Upper lobe of left lung (tissue), 6 donors: ENCODE data around the gene MCTP1. TPM values are rescaled to one million over a fixed set of nuclear protein-coding genes. Genes with fewer than 3 reads are reported as not detected.

Experiments
- ATAC-seq, 2 donors: fragments of 200-7000 bp; cut with Tn5 transposase; one replicate each; pipeline ENCODE4 v1.9.1; 2022; ENCODE audit warnings: mild to moderate bottlenecking in 2 of 2, moderate library complexity in 2 of 2; ENCODE audit not compliant: low FRiP score in 2 of 2
- DNase-seq, 2 donors: peaks; one replicate each; pipeline ENCODE4 v3.0.0-alpha.2; 2019 to 2020
- H3K27ac ChIP-seq, 4 donors: fragments of 200-600 bp; sonication (generic); one replicate each; pipeline ENCODE4 v1.5.1; 2016 to 2019
- H3K27me3 ChIP-seq, 4 donors: fragments of 200-600 bp; sonication (generic); one replicate each; pipeline ENCODE4 v1.5.1; 2017 to 2019
- H3K36me3 ChIP-seq, 4 donors: fragments of 200-600 bp; sonication (generic); one replicate each; pipeline ENCODE4 v1.5.1; 2016 to 2019
- H3K4me1 ChIP-seq, 4 donors: fragments of 200-600 bp; sonication (generic); one replicate each; pipeline ENCODE4 v1.5.1; 2018 to 2019
- H3K4me3 ChIP-seq, 4 donors: fragments of 200-600 bp; sonication (generic); one replicate each; pipeline ENCODE4 v1.5.1; 2017 to 2019; ENCODE audit warnings: mild to moderate bottlenecking in 2 of 4, moderate library complexity in 1 of 4
- H3K9me3 ChIP-seq, 4 donors: fragments of 200-600 bp; sonication (generic); one replicate each; pipeline ENCODE4 v1.5.1; 2018 to 2019
- EP300 ChIP-seq, 4 donors: sonication (generic); formaldehyde crosslinking; IDR thresholded peaks; one replicate each; pipeline ENCODE4 v1.5.1; 2017; ENCODE audit warnings: antibody characterized with exemption in 4 of 4, control low read depth in 2 of 4
- POLR2A ChIP-seq, 4 donors: fragments of 450-650 bp; IDR thresholded peaks; one replicate each; pipeline ENCODE4 v1.5.1; 2016 to 2017; ENCODE audit warnings: antibody characterized with exemption in 4 of 4, mild to moderate bottlenecking in 2 of 4
- POLR2AphosphoS5 ChIP-seq, 2 donors: sonication (generic); formaldehyde crosslinking; IDR thresholded peaks; one replicate each; pipeline ENCODE4 v1.5.1; 2017; ENCODE audit warnings: antibody characterized with exemption in 2 of 2
- WGBS, 2 donors: methylation state at CpG; one replicate each; pipeline ENCODE4 v1.1.5; 2017 to 2018; 5-methylcytosine and 5-hydroxymethylcytosine counted together
- total RNA-seq, 6 donors: library from RNA; depleted of rRNA in 4 of 6; stranded (reverse); fragments of >200 nt in 4 of 6; gene quantifications; one replicate each; pipeline versions ENCODE4 v1.1.0 to v1.2.1, GENCODE V29; 2016 to 2021
- TF ChIP-seq, protein P1 (sequence below), 6 experiments: fragments of 450-650 bp in 4 of 6; fragments of 200-600 bp in 2 of 6; sonication (generic) in 2 of 6; IDR thresholded peaks; one replicate each; pipeline ENCODE4 v1.5.1; 2016 to 2019; ENCODE audit warnings: antibody characterized with exemption in 6 of 6
- donor health status: DM: no; HTN: no; CAD: no; lungs with moderate emphysema.
- donor health status: DM: no; HTN: yes; CAD: no; lungs with severe emphysema.

MCTP1 gene
- total RNA-seq, 6 donors from 2014 or later: 30.4 to 43.8 (median 38.3) TPM

DNA sequence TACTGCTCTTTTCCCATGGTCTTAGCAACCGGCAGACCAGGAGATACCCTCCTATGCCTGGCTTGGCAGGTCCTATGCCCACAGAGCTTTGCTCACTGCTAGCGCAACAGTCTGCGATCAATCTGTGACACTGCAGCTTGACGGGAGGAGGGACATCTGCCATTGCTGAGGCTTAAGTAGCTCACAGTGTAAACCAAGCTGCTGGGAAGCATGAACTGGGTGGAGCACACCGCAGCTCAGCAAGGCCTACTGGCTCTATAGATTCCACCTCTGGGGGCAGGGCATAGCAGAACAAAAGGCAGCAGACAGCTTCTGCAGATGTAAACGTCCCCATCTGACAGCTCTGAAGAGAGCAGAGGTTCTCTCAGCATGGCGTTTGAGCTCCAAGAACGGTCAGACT lies 40.4 kb downstream of the MCTP1 start:
- no peaks in the 10 kb centered on the region for H3K27me3 ChIP-seq
- H3K36me3 ChIP-seq: no peaks in the 10 kb centered on the region
- no peaks in the 10 kb centered on the region for H3K4me1 ChIP-seq
- no peaks in the 10 kb centered on the region for H3K9me3 ChIP-seq
- H3K27ac ChIP-seq: no peak overlapping the region
- WGBS, 2 donors: 71% methylated on average over 8 of the region's 8 CpGs; no CpG with 5 or more reads in 1 of the 2 donors
- no peak overlapping the region for H3K4me3 ChIP-seq
- no peak for TF ChIP-seq POLR2AphosphoS5 (IDR thresholded peaks at IDR 0.05)
- TF ChIP-seq, protein P1, sequence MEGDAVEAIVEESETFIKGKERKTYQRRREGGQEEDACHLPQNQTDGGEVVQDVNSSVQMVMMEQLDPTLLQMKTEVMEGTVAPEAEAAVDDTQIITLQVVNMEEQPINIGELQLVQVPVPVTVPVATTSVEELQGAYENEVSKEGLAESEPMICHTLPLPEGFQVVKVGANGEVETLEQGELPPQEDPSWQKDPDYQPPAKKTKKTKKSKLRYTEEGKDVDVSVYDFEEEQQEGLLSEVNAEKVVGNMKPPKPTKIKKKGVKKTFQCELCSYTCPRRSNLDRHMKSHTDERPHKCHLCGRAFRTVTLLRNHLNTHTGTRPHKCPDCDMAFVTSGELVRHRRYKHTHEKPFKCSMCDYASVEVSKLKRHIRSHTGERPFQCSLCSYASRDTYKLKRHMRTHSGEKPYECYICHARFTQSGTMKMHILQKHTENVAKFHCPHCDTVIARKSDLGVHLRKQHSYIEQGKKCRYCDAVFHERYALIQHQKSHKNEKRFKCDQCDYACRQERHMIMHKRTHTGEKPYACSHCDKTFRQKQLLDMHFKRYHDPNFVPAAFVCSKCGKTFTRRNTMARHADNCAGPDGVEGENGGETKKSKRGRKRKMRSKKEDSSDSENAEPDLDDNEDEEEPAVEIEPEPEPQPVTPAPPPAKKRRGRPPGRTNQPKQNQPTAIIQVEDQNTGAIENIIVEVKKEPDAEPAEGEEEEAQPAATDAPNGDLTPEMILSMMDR (IDR thresholded peaks at IDR 0.05): no peak
- TF ChIP-seq EP300 (IDR thresholded peaks at IDR 0.05): no peak
- no peak for TF ChIP-seq POLR2A (IDR thresholded peaks at IDR 0.05)
- DNase-seq (no peak), ATAC-seq (no peak)

DNA sequence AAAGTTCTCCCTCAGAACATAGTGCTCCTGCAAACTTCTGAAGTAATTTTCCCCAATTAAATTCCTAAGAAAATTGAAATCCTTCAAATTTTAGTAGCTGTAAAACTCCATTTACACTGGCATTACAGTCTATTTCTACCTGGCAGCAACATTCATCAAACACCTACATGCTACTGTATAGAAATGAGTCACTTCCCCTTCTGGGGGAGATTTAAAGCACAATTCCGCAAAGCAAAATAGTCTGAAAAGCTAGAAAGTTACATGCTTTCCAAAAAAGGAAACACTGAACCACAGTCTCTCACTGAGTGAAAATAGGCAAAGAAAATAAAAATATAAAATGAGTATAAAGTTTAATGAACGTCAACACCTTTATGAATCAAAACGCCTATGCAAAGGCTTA lies 43.3 kb downstream of the MCTP1 start:
- Histone ChIP-seq H3K27ac (no peak overlapping the region), H3K4me3 (no peak overlapping the region), H3K9me3 (no peaks in the 10 kb centered on the region), H3K27me3 (no peaks in the 10 kb centered on the region), H3K4me1 (no peaks in the 10 kb centered on the region), H3K36me3 (no peaks in the 10 kb centered on the region)
- no peak for DNase-seq
- no peak for TF ChIP-seq EP300 (IDR thresholded peaks at IDR 0.05)
- no peak for TF ChIP-seq POLR2A (IDR thresholded peaks at IDR 0.05)
- no peak for TF ChIP-seq POLR2AphosphoS5 (IDR thresholded peaks at IDR 0.05)
- TF ChIP-seq, protein P1 (IDR thresholded peaks at IDR 0.05): no peak
- WGBS, 2 donors: 53 to 60% methylated on average over 3 of the region's 3 CpGs
- ATAC-seq: no peak

DNA sequence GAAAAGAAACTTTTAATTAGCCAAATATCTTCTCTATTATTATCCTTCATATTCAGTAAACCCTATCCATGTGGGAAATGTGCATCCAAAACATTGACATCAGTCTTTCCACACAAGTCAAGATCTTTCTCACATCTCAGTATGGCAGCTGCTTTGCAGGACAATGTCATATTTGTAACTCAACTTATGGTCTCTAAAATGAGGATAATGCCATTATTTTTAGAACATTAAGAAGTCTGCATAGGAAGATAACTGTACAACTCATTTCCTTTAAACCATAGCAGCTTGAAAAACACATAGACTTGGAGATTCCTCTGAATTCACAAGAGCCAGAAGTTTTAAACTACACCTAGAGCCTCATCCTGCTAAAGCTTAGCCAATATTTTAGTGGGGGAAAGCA lies 43.7 kb downstream of the MCTP1 start:
- ATAC-seq (no peak), DNase-seq (no peak)
- Histone ChIP-seq H3K27me3 (no peaks in the 10 kb centered on the region), H3K36me3 (no peaks in the 10 kb centered on the region), H3K27ac (no peak overlapping the region), H3K4me3 (no peak overlapping the region), H3K4me1 (no peaks in the 10 kb centered on the region), H3K9me3 (no peaks in the 10 kb centered on the region)
- TF ChIP-seq EP300 (IDR thresholded peaks at IDR 0.05): no peak
- TF ChIP-seq POLR2A (IDR thresholded peaks at IDR 0.05): no peak
- TF ChIP-seq POLR2AphosphoS5 (IDR thresholded peaks at IDR 0.05): no peak
- TF ChIP-seq, protein P1 (IDR thresholded peaks at IDR 0.05): no peak

DNA sequence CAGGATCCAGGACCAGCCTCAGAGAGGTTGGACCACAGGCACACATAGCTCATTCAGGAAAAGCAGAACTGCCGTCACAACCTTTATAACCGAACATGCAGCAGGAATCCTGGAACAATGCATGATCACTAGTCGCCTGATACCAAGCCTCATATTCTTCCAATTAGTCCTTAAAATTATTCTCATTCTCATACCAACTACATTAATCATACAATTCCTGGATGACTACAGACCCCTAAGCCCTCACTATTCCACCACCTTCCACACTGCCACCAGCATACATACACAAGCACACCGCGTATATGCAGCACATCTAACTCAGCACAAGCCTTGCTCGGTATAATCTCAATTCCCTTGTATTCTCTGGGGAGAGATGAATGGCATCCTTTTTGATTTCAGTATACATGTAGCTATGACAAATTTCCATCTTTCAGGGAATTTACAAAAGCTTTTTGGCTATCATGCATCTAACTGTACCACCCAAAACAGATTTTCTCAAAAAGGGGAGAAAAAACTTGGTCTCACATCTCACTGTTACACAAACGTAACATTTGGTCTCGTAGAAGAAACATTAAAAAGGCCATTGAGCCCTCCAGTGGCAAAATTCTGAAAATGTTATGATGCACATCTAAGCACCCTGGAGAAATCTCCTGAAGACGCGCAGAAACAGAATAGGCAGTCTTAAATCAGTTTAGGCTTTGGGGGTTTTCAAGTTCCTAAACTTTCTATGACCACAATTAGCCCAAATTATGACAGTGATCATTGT lies 46.2 kb downstream of the MCTP1 start:
- ATAC-seq (no peak), DNase-seq (no peak)
- Histone ChIP-seq H3K36me3 (no peaks in the 10 kb centered on the region), H3K27me3 (no peaks in the 10 kb centered on the region), H3K27ac (no peak overlapping the region), H3K4me3 (no peak overlapping the region), H3K4me1 (no peaks in the 10 kb centered on the region), H3K9me3 (no peaks in the 10 kb centered on the region)
- WGBS, 2 donors: 53 to 65% methylated on average over 10 of the region's 10 CpGs
- TF ChIP-seq, protein P1 (IDR thresholded peaks at IDR 0.05): peak in 4 of 6 experiments; percentile 20 to 30 (median 22)
- no peak for TF ChIP-seq POLR2A (IDR thresholded peaks at IDR 0.05)

DNA sequence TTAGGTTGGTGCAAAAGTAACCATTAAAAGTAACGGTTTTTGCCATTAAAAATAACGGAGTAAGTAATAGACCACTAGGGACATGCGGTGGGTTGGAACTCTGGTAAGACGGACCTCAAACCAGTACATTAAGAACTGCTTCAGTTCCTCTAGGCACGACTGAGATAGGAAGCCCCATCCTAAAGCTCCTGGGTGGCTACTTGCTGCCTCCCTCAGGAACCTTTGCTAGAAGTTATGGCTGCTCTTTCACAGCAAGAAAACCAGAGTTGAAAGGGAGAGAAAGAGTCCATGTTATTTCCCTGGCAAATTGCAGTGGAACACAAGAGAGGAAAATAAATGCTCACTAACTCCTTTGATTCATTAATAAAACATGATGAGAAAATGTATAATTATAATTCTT lies 47.6 kb downstream of the MCTP1 start:
- WGBS, 2 donors: 77 to 80% methylated on average over 5 of the region's 5 CpGs
- no peak for DNase-seq
- no peak for TF ChIP-seq POLR2A (IDR thresholded peaks at IDR 0.05)
- TF ChIP-seq EP300 (IDR thresholded peaks at IDR 0.05): no peak
- TF ChIP-seq POLR2AphosphoS5 (IDR thresholded peaks at IDR 0.05): no peak
- TF ChIP-seq, protein P1 (IDR thresholded peaks at IDR 0.05): no peak
- H3K4me1 ChIP-seq: no peaks in the 10 kb centered on the region
- no peak overlapping the region for H3K27ac ChIP-seq
- H3K9me3 ChIP-seq: peaks cover 0 to 4% (median 0%) of the 10 kb centered on the region in 4 donors
- H3K27me3 ChIP-seq: no peaks in the 10 kb centered on the region
- H3K36me3 ChIP-seq: no peaks in the 10 kb centered on the region
- no peak for ATAC-seq
- H3K4me3 ChIP-seq: no peak overlapping the region
